Body of pancreas (tissue), 4 donors: ENCODE data around the gene SELENOO.

ENCODE experiments used
- POLR2A ChIP-seq, 3 donors: fragments of 450-650 bp; IDR thresholded peaks; one replicate each; pipeline ENCODE4 v1.6.1; 2016; ENCODE audit warnings: antibody characterized with exemption in 3 of 3, mild to moderate bottlenecking in 2 of 3
- TF ChIP-seq, protein P1 (sequence below), 7 experiments: fragments of 450-650 bp in 4 of 7; fragments of 200-600 bp in 3 of 7; sonication (generic) in 3 of 7; IDR thresholded peaks; one replicate each; pipeline ENCODE4 v1.5.1; 2016 to 2019; ENCODE audit warnings: antibody characterized with exemption in 7 of 7

DNA sequence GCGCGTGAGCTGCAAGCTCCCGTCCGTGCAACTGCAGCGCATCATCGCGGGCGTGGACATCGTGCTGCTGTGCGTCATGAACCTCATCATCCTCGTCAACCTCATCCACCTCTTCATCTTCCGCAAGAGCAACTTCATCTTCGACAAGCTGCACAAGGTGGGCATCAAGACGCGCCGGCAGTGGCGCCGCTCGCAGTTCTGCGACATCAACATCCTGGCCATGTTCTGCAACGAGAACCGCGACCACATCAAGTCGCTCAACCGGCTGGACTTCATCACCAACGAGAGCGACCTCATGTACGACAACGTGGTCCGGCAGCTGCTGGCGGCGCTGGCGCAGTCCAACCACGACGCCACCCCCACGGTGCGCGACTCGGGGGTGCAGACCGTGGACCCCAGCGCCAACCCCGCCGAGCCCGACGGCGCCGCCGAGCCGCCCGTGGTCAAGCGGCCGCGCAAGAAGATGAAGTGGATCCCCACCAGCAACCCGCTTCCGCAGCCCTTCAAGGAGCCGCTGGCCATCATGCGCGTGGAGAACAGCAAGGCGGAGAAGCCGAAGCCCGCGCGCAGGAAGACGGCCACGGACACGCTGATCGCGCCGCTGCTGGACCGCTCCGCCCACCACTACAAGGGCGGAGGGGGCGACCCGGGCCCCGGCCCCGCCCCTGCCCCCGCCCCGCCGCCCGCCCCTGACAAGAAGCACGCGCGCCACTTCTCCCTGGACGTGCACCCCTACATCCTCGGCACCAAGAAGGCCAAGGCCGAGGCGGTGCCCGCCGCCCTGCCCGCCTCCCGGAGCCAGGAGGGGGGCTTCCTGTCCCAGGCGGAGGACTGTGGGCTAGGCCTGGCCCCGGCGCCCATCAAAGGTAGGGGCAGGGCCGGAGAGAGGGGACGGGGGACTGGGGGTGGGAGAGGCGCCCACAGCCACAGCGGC is 23.0 kb upstream of the SELENOO start:
- TF ChIP-seq, protein P1, sequence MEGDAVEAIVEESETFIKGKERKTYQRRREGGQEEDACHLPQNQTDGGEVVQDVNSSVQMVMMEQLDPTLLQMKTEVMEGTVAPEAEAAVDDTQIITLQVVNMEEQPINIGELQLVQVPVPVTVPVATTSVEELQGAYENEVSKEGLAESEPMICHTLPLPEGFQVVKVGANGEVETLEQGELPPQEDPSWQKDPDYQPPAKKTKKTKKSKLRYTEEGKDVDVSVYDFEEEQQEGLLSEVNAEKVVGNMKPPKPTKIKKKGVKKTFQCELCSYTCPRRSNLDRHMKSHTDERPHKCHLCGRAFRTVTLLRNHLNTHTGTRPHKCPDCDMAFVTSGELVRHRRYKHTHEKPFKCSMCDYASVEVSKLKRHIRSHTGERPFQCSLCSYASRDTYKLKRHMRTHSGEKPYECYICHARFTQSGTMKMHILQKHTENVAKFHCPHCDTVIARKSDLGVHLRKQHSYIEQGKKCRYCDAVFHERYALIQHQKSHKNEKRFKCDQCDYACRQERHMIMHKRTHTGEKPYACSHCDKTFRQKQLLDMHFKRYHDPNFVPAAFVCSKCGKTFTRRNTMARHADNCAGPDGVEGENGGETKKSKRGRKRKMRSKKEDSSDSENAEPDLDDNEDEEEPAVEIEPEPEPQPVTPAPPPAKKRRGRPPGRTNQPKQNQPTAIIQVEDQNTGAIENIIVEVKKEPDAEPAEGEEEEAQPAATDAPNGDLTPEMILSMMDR (IDR thresholded peaks at IDR 0.05), result no peak
- no peak for TF ChIP-seq POLR2A (IDR thresholded peaks at IDR 0.05)
